NCI-H1694 treated with DMSO at 0.1 percent for 48 hours (cell line): ENCODE measurements around the gene STRC.
"Not testable (repeated sequence)": the region's sequence is repeated elsewhere in the genome, so short reads cannot be mapped to it uniquely, and the experiment has no call there.

ENCODE experiments used
- DNase-seq: peaks from one replicate; lab custom pipeline; 2025; lab: John Stamatoyannopoulos, UW

The STRC gene

GRCh38 chr15:43563793-43564192, 54.8 kb downstream of the STRC start:
- DNase-seq: not testable (repeated sequence)

GRCh38 chr15:43562753-43563152, 55.8 kb downstream of the STRC start:
- not testable (repeated sequence) for DNase-seq

DNA sequence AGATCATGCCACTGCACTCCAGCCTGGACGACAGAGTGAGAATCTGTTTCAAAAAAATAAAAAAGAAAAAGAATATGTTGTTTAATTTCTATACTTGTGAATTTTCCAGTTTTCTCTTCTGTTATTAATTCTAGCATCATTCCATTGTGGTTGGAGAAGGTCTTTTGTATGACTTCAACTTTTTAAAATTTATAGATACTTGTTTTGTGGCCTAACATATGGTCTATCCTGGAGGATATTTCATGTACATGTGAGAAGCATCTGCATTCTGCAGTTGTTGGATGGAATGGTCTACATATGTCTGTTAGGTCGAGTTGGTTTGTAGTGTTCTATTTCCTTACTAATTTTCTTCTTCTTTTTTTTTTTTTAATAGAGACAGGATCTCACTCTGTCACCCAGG, 65.6 kb downstream of the STRC start:
- DNase-seq: no peak

GRCh38 chr15:43552256-43552655, 66.3 kb downstream of the STRC start:
- DNase-seq: no peak

GRCh38 chr15:43550527-43551363, 67.9 kb downstream of the STRC start:
- DNase-seq: no peak
